ENCODE results near the gene NACA.

Gene NACA

GRCh38 chr12:56695327-56696101 lies 29.6 kb downstream of the NACA start:
- no peak for DNase-seq (ENCODE audit: low spot score)
- TF ChIP-seq CTCF (conservative IDR thresholded peaks at IDR 0.05; ENCODE audit: low read depth) = no peak
- ChIA-PET CTCF (no interaction called here), POLR2A (ENCODE audit: low non-redundant PET) (no interaction called here)
- H3K27ac ChIP-seq = no peak overlapping the region

GRCh38 chr12:56694161-56694560 lies 30.9 kb downstream of the NACA start:
- no peak for DNase-seq (ENCODE audit: low spot score)
- H3K27ac ChIP-seq = no peak overlapping the region
- ChIA-PET CTCF (interaction anchor here (0.6 kb wide), 1 partner anchor 60 kb away, joined by 3 read pairs; no protein-coding TSS in a partner anchor), POLR2A (ENCODE audit: low non-redundant PET) (no interaction called here)
- TF ChIP-seq CTCF (conservative IDR thresholded peaks at IDR 0.05; ENCODE audit: low read depth) = no peak

GRCh38 chr12:56688846-56689109 lies 36.3 kb downstream of the NACA start:
- DNase-seq (ENCODE audit: low spot score) = peak; percentile 67
- POLR2A ChIA-PET (ENCODE audit: low non-redundant PET) = interaction anchor here (1.0 kb wide), 1 partner anchor 34 kb away, joined by 4 read pairs; no protein-coding TSS in a partner anchor
- CTCF ChIA-PET = no interaction called here
- TF ChIP-seq CTCF (conservative IDR thresholded peaks at IDR 0.05; ENCODE audit: low read depth) = no peak
- peak overlapping the region; percentile 100 for H3K27ac ChIP-seq

GRCh38 chr12:56688129-56688845 lies 36.8 kb downstream of the NACA start, which contains the start of gene PTGES3:
TSS of gene PTGES3 (minus strand) at chr12:56688284. CDS start at chr12:56687999, 285 bp downstream.
- ChIA-PET CTCF (interaction anchor here (0.5 to 0.6 kb wide), 2 partner anchors 16 to 62 kb away, joined by 4 to 5 read pairs; no protein-coding TSS in a partner anchor), POLR2A (ENCODE audit: low non-redundant PET) (interaction anchor here (1.0 to 2.0 kb wide), 2 partner anchors 34 to 37 kb away, joined by 4 to 8 read pairs; partner anchors contain the start of gene NACA)
- peak; percentile 98 for DNase-seq (ENCODE audit: low spot score)
- peak within 1 kb of the TSS; percentile 100 for H3K27ac ChIP-seq
- no peak for TF ChIP-seq CTCF (conservative IDR thresholded peaks at IDR 0.05; ENCODE audit: low read depth)

- ChIA-PET POLR2A (ENCODE audit: low non-redundant PET) (interaction anchor here (1.0 to 2.0 kb wide), 2 partner anchors 35 to 38 kb away, joined by 4 to 8 read pairs; partner anchors contain the start of gene NACA), CTCF (no interaction called here)
- H3K27ac ChIP-seq = peak overlapping the region; percentile 100
- no peak for TF ChIP-seq CTCF (conservative IDR thresholded peaks at IDR 0.05; ENCODE audit: low read depth)
- DNase-seq (ENCODE audit: low spot score) = peak; percentile 21
These were observed 37.6 kb downstream of the NACA start for GRCh38 chr12:56687223-56688128.
